H9 (cell line): Measurements from ENCODE around the gene SPDEF. TPM values are rescaled to one million over a fixed set of nuclear protein-coding genes. Genes with fewer than 3 reads are reported as not detected.

ENCODE experiments used
- DNase-seq: peaks from one replicate; pipeline ENCODE4 v3.0.0-alpha.2; 2017
- H2AFZ ChIP-seq: one replicate; pipeline ENCODE4 v1.6.1; 2013; ENCODE audit warnings: mild to moderate bottlenecking, low read length, control low read depth, moderate library complexity
- H2AK5ac ChIP-seq: 2 replicates; pipeline ENCODE4 v1.6.1; 2013; ENCODE audit warnings: low read length, control low read depth, mixed read lengths; ENCODE audit not compliant: insufficient read length
- H2BK120ac ChIP-seq: one replicate; pipeline ENCODE4 v1.6.1; 2013; ENCODE audit warnings: low read depth, mild to moderate bottlenecking, low read length, control low read depth, inconsistent platforms; ENCODE audit not compliant: poor library complexity, severe bottlenecking
- H2BK12ac ChIP-seq: 2 replicates; pipeline ENCODE4 v1.6.1; 2013; ENCODE audit warnings: low read length, control low read depth, mixed read lengths, low read depth; ENCODE audit not compliant: insufficient read length
- H2BK15ac ChIP-seq: 2 replicates; pipeline ENCODE4 v1.6.1; 2013; ENCODE audit warnings: low read depth, low read length, control low read depth
- H2BK20ac ChIP-seq: one replicate; pipeline ENCODE4 v1.6.1; 2013; ENCODE audit warnings: low read depth, mild to moderate bottlenecking, low read length, control low read depth, inconsistent platforms; ENCODE audit not compliant: poor library complexity, severe bottlenecking
- H2BK5ac ChIP-seq: 2 replicates; pipeline ENCODE4 v1.6.1; 2013; ENCODE audit warnings: low read length, control low read depth, mixed read lengths; ENCODE audit not compliant: insufficient read length
- H3K14ac ChIP-seq: 2 replicates; pipeline ENCODE4 v1.6.1; 2013; ENCODE audit warnings: low read length, control low read depth; ENCODE audit not compliant: insufficient read depth
- H3K18ac ChIP-seq: 2 replicates; pipeline ENCODE4 v1.6.1; 2013; ENCODE audit warnings: low read depth, mild to moderate bottlenecking, mixed read lengths, low read length, control low read depth; ENCODE audit not compliant: insufficient read length
- H3K23ac ChIP-seq: 2 replicates; pipeline ENCODE4 v1.6.1; 2013; ENCODE audit warnings: low read length, control low read depth, mixed read lengths, low read depth; ENCODE audit not compliant: insufficient read length
- H3K23me2 ChIP-seq: 2 replicates; pipeline ENCODE4 v1.6.1; 2013; ENCODE audit warnings: low read depth, mild to moderate bottlenecking, mixed read lengths, low read length, control low read depth; ENCODE audit not compliant: insufficient read length, poor library complexity, severe bottlenecking
- H3K27ac ChIP-seq: 2 replicates; pipeline ENCODE4 v1.5.1; 2013; ENCODE audit warnings: low read length, control low read depth, mixed read lengths, low read depth; ENCODE audit not compliant: insufficient read length
- H3K27me3 ChIP-seq: 2 replicates; pipeline ENCODE4 v1.6.1; 2013; ENCODE audit warnings: low read length, control low read depth, inconsistent platforms; ENCODE audit not compliant: insufficient read depth
- H3K4ac ChIP-seq: 2 replicates; pipeline ENCODE4 v1.6.1; 2013; ENCODE audit warnings: low read depth, mild to moderate bottlenecking, control low read depth, inconsistent platforms, low read length, moderate library complexity
- H3K4me1 ChIP-seq: 2 replicates; pipeline ENCODE4 v1.6.1; 2013; ENCODE audit warnings: low read length, control low read depth, inconsistent platforms; ENCODE audit not compliant: insufficient read depth
- H3K4me2 ChIP-seq: 2 replicates; pipeline ENCODE4 v1.6.1; 2013; ENCODE audit warnings: low read length, control low read depth, mixed read lengths; ENCODE audit not compliant: insufficient read length, insufficient read depth
- H3K56ac ChIP-seq: 2 replicates; pipeline ENCODE4 v1.6.1; 2013; ENCODE audit warnings: low read depth, mild to moderate bottlenecking, mixed read lengths, low read length, control low read depth; ENCODE audit not compliant: insufficient read length
- H3K79me1 ChIP-seq: 2 replicates; pipeline ENCODE4 v1.6.1; 2013; ENCODE audit warnings: low read depth, mild to moderate bottlenecking, moderate library complexity, low read length, control low read depth, inconsistent platforms; ENCODE audit not compliant: insufficient read depth, poor library complexity, severe bottlenecking
- H3K79me2 ChIP-seq: 2 replicates; pipeline ENCODE4 v1.6.1; 2013; ENCODE audit warnings: low read length, control low read depth, inconsistent platforms; ENCODE audit not compliant: insufficient read depth
- H3K9ac ChIP-seq: 2 replicates; pipeline ENCODE4 v1.6.1; 2013; ENCODE audit warnings: low read length, control low read depth, mixed read lengths; ENCODE audit not compliant: insufficient read length; ENCODE audit errors: extremely low read depth
- H3K9me3 ChIP-seq: one replicate; pipeline ENCODE4 v1.6.1; 2013; ENCODE audit warnings: low read depth, low read length, inconsistent platforms; ENCODE audit not compliant: control insufficient read depth
- H3T11ph ChIP-seq: one replicate; pipeline ENCODE4 v1.6.1; 2013; ENCODE audit warnings: mild to moderate bottlenecking, low read length, control low read depth, inconsistent platforms
- H4K20me1 ChIP-seq: one replicate; pipeline ENCODE4 v1.6.1; 2013; ENCODE audit not compliant: control insufficient read depth, insufficient read length, insufficient read depth
- H4K5ac ChIP-seq: 2 replicates; pipeline ENCODE4 v1.6.1; 2013; ENCODE audit warnings: low read depth, mild to moderate bottlenecking, mixed read lengths, low read length, control low read depth; ENCODE audit not compliant: insufficient read length
- H4K8ac ChIP-seq: replicated peaks from 2 replicates; pipeline ENCODE4 v1.6.1; 2013; ENCODE audit warnings: low read length, control low read depth, mixed read lengths, low read depth; ENCODE audit not compliant: insufficient read length
- H4K91ac ChIP-seq: 2 replicates; pipeline ENCODE4 v1.6.1; 2013; ENCODE audit warnings: low read depth, mild to moderate bottlenecking, moderate library complexity, mixed read lengths, low read length, control low read depth; ENCODE audit not compliant: insufficient read length
- H3K27ac Mint-ChIP-seq, 3 experiments: 2 replicates in 2 of 3; 3 replicates in 1 of 3; pipeline ENCODE4 v1.8.0; 2020 to 2021; ENCODE audit warnings: mixed read lengths in 3 of 3, mild to moderate bottlenecking in 1 of 3, moderate library complexity in 1 of 3
- H3K27me3 Mint-ChIP-seq: 2 replicates; pipeline ENCODE4 v1.8.0; 2021; ENCODE audit warnings: low read depth, mild to moderate bottlenecking, moderate library complexity, mixed read lengths
- H3K36me3 Mint-ChIP-seq, 3 experiments: 2 replicates in 2 of 3; 3 replicates in 1 of 3; pipeline ENCODE4 v1.8.0; 2020 to 2021; ENCODE audit warnings: low read depth in 3 of 3, mixed read lengths in 3 of 3; ENCODE audit not compliant: insufficient read depth in 1 of 3
- H3K4me1 Mint-ChIP-seq, 2 experiments: 2 replicates each; pipeline ENCODE4 v1.8.0; 2020; ENCODE audit warnings: mixed read lengths in 2 of 2
- H3K4me3 Mint-ChIP-seq, 2 experiments: 2 replicates in 1 of 2; 3 replicates in 1 of 2; pipeline ENCODE4 v1.8.0; 2020 to 2021; ENCODE audit warnings: mild to moderate bottlenecking in 2 of 2, mixed read lengths in 2 of 2, moderate library complexity in 1 of 2
- H3K9me3 Mint-ChIP-seq, 2 experiments: 2 replicates in 1 of 2; 3 replicates in 1 of 2; pipeline ENCODE4 v1.8.0; 2020; ENCODE audit warnings: mild to moderate bottlenecking in 2 of 2, mixed read lengths in 2 of 2, moderate library complexity in 1 of 2
- WGBS: extraction: QIAGEN DNeasy Blood & Tissue Kit; methylation state at CpG from one replicate; pipeline ENCODE4 v1.1.7; 2013; ENCODE audit warnings: missing lambda C conversion rate, low lambda C conversion rate, mixed read lengths; ENCODE audit not compliant: insufficient read length; ENCODE audit errors: extremely low coverage; 5-methylcytosine and 5-hydroxymethylcytosine counted together
- total RNA-seq: library from RNA; stranded (reverse); gene quantifications from 2 replicates; pipeline ENCODE4 v1.2.1, GENCODE V29; 2021
- TF ChIP-seq, protein P1 (sequence below): fragments of 200-600 bp; sonication (generic); conservative IDR thresholded peaks from 3 replicates; pipeline ENCODE4 v1.8.0; 2021; ENCODE audit warnings: antibody characterized with exemption, mild to moderate bottlenecking

The SPDEF gene
- total RNA-seq, 1 experiment from 2014 or later = 0.15 TPM

DNA sequence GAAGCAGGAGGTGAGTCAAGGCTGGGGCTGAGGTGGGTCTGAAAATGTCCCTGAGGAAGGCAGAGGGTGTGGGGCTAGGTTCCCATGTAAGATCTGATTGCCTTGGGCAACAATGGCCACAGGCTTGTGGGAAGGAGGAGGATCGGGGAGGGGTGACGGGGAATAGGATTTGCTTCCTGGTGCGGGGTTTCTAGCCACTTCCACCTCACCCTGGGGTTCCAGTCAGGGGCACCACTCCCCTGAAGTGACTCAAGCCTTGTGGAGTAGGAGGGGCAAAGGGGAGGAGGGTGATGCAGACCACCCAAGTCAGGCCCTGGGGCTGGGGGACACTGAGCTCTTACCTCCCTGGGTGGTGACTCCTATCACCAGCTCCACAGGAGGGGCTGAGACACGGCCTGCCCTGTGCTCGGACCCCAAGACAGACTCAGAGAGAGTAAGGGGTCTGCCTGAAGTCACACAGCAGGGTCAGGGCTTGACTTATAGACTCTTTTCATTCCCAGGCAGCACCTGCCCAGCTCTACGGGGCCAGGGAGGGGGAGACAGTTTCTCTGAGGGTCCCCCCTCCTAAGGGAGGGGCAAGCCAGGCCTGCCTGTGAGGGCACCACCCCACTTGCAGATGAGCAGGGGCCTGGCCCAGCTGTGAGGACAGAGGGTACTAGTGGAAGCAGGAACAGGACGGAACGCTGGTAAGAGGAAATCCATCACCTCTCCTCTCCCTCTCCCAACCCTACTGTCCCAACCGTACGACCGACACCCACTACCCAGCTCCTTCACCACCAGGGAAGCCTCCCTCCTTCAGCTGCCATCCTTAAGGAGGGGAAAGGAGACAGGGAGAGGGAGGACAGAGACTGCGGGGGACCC, 12.4 kb upstream of the SPDEF start:
- H3K14ac ChIP-seq = peak overlapping the region; percentile 19; the same call in 1 of the 2 replicates
- H3K27ac ChIP-seq = no peak overlapping the region
- H3K23ac ChIP-seq = no peak overlapping the region
- H3K4me1 ChIP-seq = no peaks in the 10 kb centered on the region
- no peaks in the 10 kb centered on the region for H3K9me3 ChIP-seq
- H2AK5ac ChIP-seq = no peak overlapping the region
- no peak overlapping the region for H3K9ac ChIP-seq
- Mint-ChIP-seq H3K4me3 (no peak overlapping the region), H3K27ac (peak overlapping the region; percentile 68 to 84 (median 75); a peak in 6 of 7 replicates), H3K9me3 (no peaks in the 10 kb centered on the region; a peak in 1 of 5 replicates), H3K27me3 (no peaks in the 10 kb centered on the region), H3K36me3 (no peaks in the 10 kb centered on the region), H3K4me1 (peaks cover 21 to 39% of the 10 kb centered on the region in 2 experiments)
- H3K4me2 ChIP-seq = no peak overlapping the region
- no peak overlapping the region for H2BK5ac ChIP-seq
- no peak overlapping the region for H3K18ac ChIP-seq
- H4K5ac ChIP-seq = no peak overlapping the region
- no peaks in the 10 kb centered on the region for H4K20me1 ChIP-seq
- no peak for DNase-seq
- no peak overlapping the region for H2BK20ac ChIP-seq
- no CpG with 5 or more reads among the region's 12 CpGs for WGBS
- no peak overlapping the region for H3K4ac ChIP-seq
- H3K79me2 ChIP-seq = no peaks in the 10 kb centered on the region
- no peak overlapping the region for H2BK12ac ChIP-seq
- no peak overlapping the region for H4K8ac ChIP-seq
- no peaks in the 10 kb centered on the region for H3K79me1 ChIP-seq
- H3K27me3 ChIP-seq = no peaks in the 10 kb centered on the region
- H3K56ac ChIP-seq = no peak overlapping the region
- no peak overlapping the region for H3T11ph ChIP-seq
- no peak overlapping the region for H4K91ac ChIP-seq
- TF ChIP-seq, protein P1, sequence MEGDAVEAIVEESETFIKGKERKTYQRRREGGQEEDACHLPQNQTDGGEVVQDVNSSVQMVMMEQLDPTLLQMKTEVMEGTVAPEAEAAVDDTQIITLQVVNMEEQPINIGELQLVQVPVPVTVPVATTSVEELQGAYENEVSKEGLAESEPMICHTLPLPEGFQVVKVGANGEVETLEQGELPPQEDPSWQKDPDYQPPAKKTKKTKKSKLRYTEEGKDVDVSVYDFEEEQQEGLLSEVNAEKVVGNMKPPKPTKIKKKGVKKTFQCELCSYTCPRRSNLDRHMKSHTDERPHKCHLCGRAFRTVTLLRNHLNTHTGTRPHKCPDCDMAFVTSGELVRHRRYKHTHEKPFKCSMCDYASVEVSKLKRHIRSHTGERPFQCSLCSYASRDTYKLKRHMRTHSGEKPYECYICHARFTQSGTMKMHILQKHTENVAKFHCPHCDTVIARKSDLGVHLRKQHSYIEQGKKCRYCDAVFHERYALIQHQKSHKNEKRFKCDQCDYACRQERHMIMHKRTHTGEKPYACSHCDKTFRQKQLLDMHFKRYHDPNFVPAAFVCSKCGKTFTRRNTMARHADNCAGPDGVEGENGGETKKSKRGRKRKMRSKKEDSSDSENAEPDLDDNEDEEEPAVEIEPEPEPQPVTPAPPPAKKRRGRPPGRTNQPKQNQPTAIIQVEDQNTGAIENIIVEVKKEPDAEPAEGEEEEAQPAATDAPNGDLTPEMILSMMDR = no peak
- no peak overlapping the region for H2BK15ac ChIP-seq
- no peaks in the 10 kb centered on the region for H3K23me2 ChIP-seq
- no peak overlapping the region for H2BK120ac ChIP-seq
- H2AFZ ChIP-seq = no peak overlapping the region
